ENCODE measurements around the gene HPCAL1. TPM values are rescaled to one million over a fixed set of nuclear protein-coding genes. Genes with fewer than 3 reads are reported as not detected.

The HPCAL1 gene
- total RNA-seq, 6 experiments from 2014 or later: 36.3 to 60.3 (median 57.2) TPM

DNA sequence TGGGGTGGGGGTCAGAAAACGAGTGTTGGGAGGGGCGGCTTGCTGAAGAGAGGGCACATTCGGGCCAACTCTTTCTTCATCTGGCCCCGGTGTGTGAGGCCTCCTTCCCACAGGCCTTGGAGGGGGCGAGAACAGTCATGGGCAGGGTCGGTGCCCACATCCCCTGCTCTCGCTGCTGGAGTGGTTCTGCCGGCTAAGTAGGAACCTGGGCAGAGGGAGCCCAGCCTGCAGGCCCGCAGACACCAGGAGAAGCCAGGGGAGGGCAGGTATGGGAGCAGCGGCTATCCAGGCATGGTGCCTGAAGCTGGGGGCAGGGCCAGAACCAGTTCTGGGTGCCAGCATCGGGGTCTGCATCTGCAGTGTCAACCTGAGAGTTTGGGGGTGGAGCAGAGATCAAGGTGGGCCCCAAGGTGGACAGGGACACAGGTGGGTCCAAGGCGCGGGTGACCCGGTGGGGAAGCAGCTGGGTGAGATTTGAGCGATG is 46.6 kb upstream of the HPCAL1 start:
- H3K27ac Mint-ChIP-seq: no peak overlapping the region
- DNase-seq: no peak
- TF ChIP-seq, protein P1, sequence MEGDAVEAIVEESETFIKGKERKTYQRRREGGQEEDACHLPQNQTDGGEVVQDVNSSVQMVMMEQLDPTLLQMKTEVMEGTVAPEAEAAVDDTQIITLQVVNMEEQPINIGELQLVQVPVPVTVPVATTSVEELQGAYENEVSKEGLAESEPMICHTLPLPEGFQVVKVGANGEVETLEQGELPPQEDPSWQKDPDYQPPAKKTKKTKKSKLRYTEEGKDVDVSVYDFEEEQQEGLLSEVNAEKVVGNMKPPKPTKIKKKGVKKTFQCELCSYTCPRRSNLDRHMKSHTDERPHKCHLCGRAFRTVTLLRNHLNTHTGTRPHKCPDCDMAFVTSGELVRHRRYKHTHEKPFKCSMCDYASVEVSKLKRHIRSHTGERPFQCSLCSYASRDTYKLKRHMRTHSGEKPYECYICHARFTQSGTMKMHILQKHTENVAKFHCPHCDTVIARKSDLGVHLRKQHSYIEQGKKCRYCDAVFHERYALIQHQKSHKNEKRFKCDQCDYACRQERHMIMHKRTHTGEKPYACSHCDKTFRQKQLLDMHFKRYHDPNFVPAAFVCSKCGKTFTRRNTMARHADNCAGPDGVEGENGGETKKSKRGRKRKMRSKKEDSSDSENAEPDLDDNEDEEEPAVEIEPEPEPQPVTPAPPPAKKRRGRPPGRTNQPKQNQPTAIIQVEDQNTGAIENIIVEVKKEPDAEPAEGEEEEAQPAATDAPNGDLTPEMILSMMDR (IDR thresholded peaks at IDR 0.05): no peak

GRCh38 chr2:10256515-10257031 is 46.1 kb upstream of the HPCAL1 start:
- H3K4me3 Mint-ChIP-seq: no peak overlapping the region
- peaks cover 8% of the 10 kb centered on the region; the same call in 1 of the 2 replicates for H3K4me1 Mint-ChIP-seq (ENCODE audit: low read depth)
- TF ChIP-seq, protein P1 (IDR thresholded peaks at IDR 0.05): no peak
- H3K9me3 Mint-ChIP-seq: no peaks in the 10 kb centered on the region
- H3K27me3 Mint-ChIP-seq (ENCODE audit: insufficient read depth): peaks cover 28% of the 10 kb centered on the region
- no peak overlapping the region for H3K27ac Mint-ChIP-seq
- H3K36me3 Mint-ChIP-seq (ENCODE audit: low read depth): no peaks in the 10 kb centered on the region
- no peak for DNase-seq

More for the DNA sequence above, 46.6 kb upstream of the HPCAL1 start:
- no peak overlapping the region for H3K4me3 Mint-ChIP-seq
- H3K4me1 Mint-ChIP-seq (ENCODE audit: low read depth): peaks cover 8% of the 10 kb centered on the region; the same call in 1 of the 2 replicates
- 0 out of 2 replicates have a peak, but pooled peaks cover under 1% of the 10 kb centered on the region for H3K9me3 Mint-ChIP-seq
- peaks cover 27% of the 10 kb centered on the region for H3K27me3 Mint-ChIP-seq (ENCODE audit: insufficient read depth)
- no peaks in the 10 kb centered on the region for H3K36me3 Mint-ChIP-seq (ENCODE audit: low read depth)

- no peaks in the 10 kb centered on the region for H3K9me3 Mint-ChIP-seq
- peaks cover 8% of the 10 kb centered on the region; the same call in 1 of the 2 replicates for H3K4me1 Mint-ChIP-seq (ENCODE audit: low read depth)
- peaks cover 29% of the 10 kb centered on the region for H3K27me3 Mint-ChIP-seq (ENCODE audit: insufficient read depth)
- no peak overlapping the region for H3K4me3 Mint-ChIP-seq
- TF ChIP-seq, protein P1 (IDR thresholded peaks at IDR 0.05): no peak
- DNase-seq: no peak
- H3K27ac Mint-ChIP-seq: no peak overlapping the region
- no peaks in the 10 kb centered on the region for H3K36me3 Mint-ChIP-seq (ENCODE audit: low read depth)
Observed at GRCh38 chr2:10257036-10257435, 45.7 kb upstream of the HPCAL1 start.

GRCh38 chr2:10257500-10258147 is 45.1 kb upstream of the HPCAL1 start:
- Mint-ChIP-seq H3K4me1 (ENCODE audit: low read depth) (peaks cover 8% of the 10 kb centered on the region; the same call in 1 of the 2 replicates), H3K27me3 (ENCODE audit: insufficient read depth) (peaks cover 29% of the 10 kb centered on the region), H3K9me3 (no peaks in the 10 kb centered on the region), H3K36me3 (ENCODE audit: low read depth) (no peaks in the 10 kb centered on the region), H3K27ac (no peak overlapping the region), H3K4me3 (no peak overlapping the region)
- TF ChIP-seq, protein P1 (IDR thresholded peaks at IDR 0.05): no peak
- DNase-seq: no peak

DNA sequence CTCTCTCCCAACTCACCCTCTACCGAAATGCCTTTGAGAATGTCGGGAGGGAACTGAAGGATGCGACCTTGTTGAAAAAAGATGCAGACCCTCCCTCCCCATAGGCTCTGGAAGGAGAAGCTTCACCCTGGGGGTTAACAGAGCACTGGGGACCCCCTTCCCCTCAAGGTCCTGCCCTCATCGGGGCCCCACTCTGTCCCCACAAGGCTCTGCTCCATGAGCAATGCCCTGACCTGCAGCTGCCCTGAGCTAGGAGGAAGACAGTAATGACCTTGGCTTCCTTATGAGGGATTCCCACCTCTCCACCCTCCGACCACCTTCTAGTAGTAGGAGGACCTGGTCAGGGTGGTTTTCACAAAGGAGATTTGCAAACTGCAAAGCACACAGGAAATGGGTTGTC is 44.4 kb upstream of the HPCAL1 start:
- H3K9me3 Mint-ChIP-seq: no peaks in the 10 kb centered on the region
- no peak overlapping the region for H3K4me3 Mint-ChIP-seq
- TF ChIP-seq, protein P1 (IDR thresholded peaks at IDR 0.05): no peak
- peaks cover 27% of the 10 kb centered on the region for H3K27me3 Mint-ChIP-seq (ENCODE audit: insufficient read depth)
- no peaks in the 10 kb centered on the region for H3K36me3 Mint-ChIP-seq (ENCODE audit: low read depth)
- no peak overlapping the region for H3K27ac Mint-ChIP-seq
- H3K4me1 Mint-ChIP-seq (ENCODE audit: low read depth): peaks cover 8% of the 10 kb centered on the region; the same call in 1 of the 2 replicates
- DNase-seq: no peak
